ENCODE measurements around the gene PDZRN4.
"Not testable (repeated sequence)": the region's sequence is repeated elsewhere in the genome, so short reads cannot be mapped to it uniquely, and the experiment has no call there.

The PDZRN4 gene

DNA sequence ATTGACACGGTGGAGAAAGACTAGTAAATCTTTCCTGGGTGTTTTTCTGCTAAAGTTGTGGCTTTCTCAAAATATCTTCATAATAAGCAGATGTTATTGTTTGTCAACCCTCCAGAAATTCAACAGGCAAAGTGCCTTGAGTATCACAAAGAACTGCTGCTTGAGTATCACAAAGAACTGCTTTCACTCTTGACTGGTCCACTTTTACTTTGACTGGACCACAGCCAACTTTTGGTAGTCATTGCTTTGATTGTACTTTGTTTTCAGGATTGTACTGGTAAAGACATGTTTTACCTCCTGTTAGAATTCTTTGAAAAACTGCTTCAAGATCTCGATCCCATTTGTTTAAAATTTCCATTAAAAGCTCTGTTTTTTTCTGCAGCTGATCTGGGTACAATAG is 62.6 kb downstream of the PDZRN4 start:
- DNase-seq (ENCODE audit: low read depth in 2 of 2) = peak in 1 of 2 donors; percentile 0
- no peak overlapping the region for H3K4me3 ChIP-seq (replicated peaks in 1 of 2; ENCODE audit: low read depth in 2 of 2, low read length in 2 of 2)
- TF ChIP-seq CTCF (IDR thresholded peaks at IDR 0.05; ENCODE audit: low read depth, low read length) = no peak

GRCh38 chr12:41254004-41254914 is 66.1 kb downstream of the PDZRN4 start:
- H3K4me3 ChIP-seq (replicated peaks in 1 of 2; ENCODE audit: low read depth in 2 of 2, low read length in 2 of 2) = no peak overlapping the region
- DNase-seq (ENCODE audit: low read depth in 2 of 2) = no peak
- TF ChIP-seq CTCF (IDR thresholded peaks at IDR 0.05; ENCODE audit: low read depth, low read length) = no peak

DNA sequence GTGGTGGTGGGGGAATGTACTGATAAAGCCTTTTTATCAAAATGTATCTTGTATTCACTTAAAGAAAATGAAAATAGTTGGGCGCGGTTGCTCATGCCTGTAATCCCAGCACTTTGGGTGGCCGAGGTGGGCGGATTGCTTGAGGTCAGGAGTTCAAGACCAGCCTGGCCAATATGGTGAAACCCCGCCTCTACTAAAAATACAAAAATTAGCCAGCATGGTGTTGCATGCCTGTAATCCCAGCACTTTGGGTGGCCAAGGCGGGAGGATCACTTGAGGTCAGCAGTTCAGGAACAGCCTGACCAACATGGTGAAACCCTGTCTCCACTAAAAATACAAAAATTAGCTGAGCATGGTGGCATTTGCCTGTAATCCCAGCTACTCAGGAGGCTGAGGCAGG is 75.1 kb downstream of the PDZRN4 start:
- not testable (repeated sequence) for H3K4me3 ChIP-seq (replicated peaks in 1 of 2; ENCODE audit: low read depth in 2 of 2, low read length in 2 of 2); DNase-seq (ENCODE audit: low read depth in 2 of 2)

DNA sequence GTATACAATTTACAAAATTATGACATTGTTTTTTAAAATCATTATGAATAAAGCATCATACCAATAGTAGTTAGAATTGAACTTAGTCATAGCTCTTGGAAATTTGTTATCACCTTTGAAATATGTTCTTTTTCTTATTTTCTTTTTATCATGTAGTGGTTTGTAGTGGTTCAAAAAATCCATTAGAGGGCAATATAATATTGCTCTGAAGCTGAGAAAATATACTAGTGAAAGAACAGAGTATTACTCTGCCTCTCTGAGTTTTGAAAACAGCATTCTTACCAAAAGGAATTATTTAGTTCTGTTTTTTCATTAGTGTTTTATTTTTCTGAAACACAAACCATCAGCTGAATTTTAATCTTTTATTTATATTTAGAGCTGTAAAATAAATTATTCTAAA is 76.2 kb downstream of the PDZRN4 start:
- DNase-seq (ENCODE audit: low read depth in 2 of 2) = peak; percentile 7 to 22
- no peak overlapping the region for H3K4me3 ChIP-seq (replicated peaks in 1 of 2; ENCODE audit: low read depth in 2 of 2, low read length in 2 of 2)
- no peak for TF ChIP-seq CTCF (IDR thresholded peaks at IDR 0.05; ENCODE audit: low read depth, low read length)

DNA sequence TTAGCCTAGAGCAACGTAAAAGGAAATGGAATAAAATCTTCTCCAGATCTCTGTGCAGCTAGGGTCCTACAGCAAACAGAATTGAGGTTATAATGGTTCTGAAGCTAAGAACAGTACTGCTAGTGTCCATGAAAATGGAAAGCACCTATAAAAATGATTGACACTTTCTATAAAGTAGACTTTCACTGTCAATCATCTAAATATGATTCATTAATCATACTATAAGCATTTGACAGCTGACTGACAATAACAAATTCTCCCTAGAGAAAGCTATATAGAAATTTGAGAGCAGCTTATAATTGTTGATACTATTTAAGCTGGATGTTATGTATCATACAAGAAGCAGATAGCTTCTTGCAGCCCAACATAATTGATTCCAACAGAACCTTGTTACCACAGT is 80.9 kb downstream of the PDZRN4 start:
- TF ChIP-seq CTCF (IDR thresholded peaks at IDR 0.05; ENCODE audit: low read depth, low read length) = no peak
- no peak overlapping the region for H3K4me3 ChIP-seq (replicated peaks in 1 of 2; ENCODE audit: low read depth in 2 of 2, low read length in 2 of 2)
- no peak for DNase-seq (ENCODE audit: low read depth in 2 of 2)

DNA sequence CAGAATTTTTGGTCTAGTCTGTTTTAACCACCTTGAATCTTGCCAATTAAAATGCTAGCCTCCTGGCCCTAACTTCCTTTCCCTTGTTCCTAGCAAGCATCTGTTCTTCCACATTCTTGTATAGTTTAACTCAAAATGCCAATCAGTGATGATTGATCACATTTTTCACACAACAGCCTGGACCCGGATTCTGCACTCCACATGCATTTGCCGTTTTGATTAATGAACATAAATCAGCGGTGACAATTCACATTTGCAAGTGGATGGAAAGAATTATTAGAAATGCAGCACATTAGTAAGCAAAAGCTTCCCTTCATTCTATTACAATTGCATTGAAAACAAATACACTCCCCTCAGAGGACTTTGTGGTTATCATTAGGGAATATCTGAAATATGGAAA is 83.4 kb downstream of the PDZRN4 start:
- DNase-seq (ENCODE audit: low read depth in 2 of 2) = no peak
- no peak for TF ChIP-seq CTCF (IDR thresholded peaks at IDR 0.05; ENCODE audit: low read depth, low read length)
- H3K4me3 ChIP-seq (replicated peaks in 1 of 2; ENCODE audit: low read depth in 2 of 2, low read length in 2 of 2) = no peak overlapping the region

DNA sequence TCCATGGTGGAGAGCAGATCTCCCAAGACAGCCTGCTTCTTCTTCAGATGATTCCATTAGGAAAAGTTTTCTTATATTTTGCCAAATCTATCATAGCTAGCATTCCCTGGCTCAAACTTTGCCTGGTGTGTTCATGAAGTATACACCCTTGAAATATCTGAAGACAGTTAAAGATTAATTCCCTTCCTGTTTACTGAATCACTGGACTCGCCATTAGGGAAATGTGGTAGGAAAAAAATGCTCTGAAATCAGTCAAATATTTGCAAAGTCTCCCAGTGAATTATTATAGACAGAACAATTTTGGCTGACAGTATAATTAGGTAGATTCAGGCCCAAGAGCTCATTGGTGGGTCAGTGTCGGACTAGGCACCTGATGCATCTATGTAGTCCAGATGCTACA is 86.5 kb downstream of the PDZRN4 start:
- H3K4me3 ChIP-seq (replicated peaks in 1 of 2; ENCODE audit: low read depth in 2 of 2, low read length in 2 of 2) = no peak overlapping the region
- DNase-seq (ENCODE audit: low read depth in 2 of 2) = no peak
- no peak for TF ChIP-seq CTCF (IDR thresholded peaks at IDR 0.05; ENCODE audit: low read depth, low read length)

Data from cardiac fibroblast (primary cell).